Stimulated activated CD4-positive, alpha-beta T cell treated with anti-CD3 and anti-CD28 coated beads, Interleukin-2, amount 100 ng/mL, for 48 hours (primary cell): ENCODE data around the gene VPS9D1.

ENCODE experiments used
- DNase-seq, 2 donors: peaks; one replicate each; pipeline ENCODE4 v3.0.0-alpha.2; 2020

Gene VPS9D1

DNA sequence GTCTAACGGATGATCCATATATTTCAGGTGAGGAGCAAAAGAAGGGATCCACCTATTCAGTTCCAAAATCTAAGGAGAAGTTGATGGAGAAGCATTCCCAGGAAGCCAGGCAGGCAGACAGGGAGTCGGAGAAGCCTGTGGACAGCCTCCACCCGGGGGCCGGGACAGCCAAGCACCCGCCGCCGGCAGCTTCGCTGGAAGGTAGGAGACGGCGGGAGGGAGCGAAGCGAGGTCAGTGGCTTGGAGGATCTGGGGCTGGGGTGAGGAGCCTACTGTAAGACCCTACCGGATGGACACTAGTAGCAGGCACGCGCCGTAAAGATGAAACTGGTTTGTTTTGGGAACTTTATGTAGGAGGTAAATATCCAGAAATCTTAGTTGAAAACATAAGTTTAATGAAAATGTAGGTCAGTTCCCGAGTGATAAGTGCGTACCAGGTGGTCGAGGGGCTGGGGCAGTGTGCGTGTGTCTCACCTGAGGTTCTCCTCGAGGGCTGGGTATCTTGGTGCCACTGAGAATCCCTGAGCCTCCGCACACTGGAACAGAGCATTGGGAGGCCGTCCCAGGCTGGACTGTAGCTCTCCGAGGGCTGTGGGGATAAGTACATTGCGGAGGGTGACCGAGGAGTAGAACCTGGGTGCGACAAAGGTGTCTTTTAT is 62.3 kb downstream of the VPS9D1 start:
- no peak for DNase-seq

DNA sequence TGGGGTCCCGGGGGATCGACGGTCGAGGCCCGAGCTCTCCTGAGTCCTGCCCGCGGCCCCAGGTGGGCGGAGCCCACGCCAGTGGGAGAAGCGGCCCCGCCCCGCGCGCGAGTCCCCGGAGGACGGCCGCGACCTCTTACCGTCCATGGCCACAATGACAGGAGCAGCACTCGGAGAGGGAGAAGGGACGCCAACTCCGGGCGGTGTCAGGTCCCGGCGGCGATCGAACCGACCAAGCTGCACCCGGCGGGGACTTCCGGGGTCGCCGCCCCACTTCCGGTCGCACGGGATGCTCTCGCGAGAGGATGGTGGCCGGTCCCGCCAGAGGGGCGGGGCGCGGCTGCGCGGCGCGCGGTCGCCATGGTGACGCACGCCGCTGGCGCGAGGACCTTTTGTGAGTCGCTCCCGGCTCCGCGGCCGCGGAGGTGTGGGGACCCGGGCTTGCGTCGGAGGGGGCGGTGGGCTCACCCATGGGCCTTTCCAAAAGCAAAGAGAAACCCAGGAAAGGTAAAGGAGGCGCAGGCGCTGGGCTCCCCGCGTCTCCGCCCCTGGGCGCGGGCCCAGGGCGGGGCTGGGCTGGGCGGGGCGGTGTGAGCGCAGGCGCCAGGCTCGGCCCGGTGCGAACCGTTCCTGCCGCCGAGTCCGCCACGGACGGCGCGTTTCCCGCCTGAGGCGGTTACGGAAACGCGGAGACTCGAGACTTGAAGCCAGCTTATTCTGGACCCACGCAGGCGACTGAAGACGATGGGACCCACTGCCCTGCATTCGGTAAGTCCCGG is 63.1 kb downstream of the VPS9D1 start, which contains the start of the genes CHMP1A and SPATA33:
CHMP1A (minus strand) TSS at position 267 of the 779 bp plus-strand sequence; CDS start at position 147, 120 bp downstream.
SPATA33 (plus strand) TSS at position 395 of the 779 bp plus-strand sequence; CDS start at position 471, 76 bp downstream.
- peak; percentile 92 to 95 for DNase-seq
